K562 treated with DMSO at 1 percent for 4 hours (cell line): Measurements from ENCODE around the gene RHEB. TPM values are rescaled to one million over a fixed set of nuclear protein-coding genes. Genes with fewer than 3 reads are reported as not detected.

Experiments
- total RNA-seq: library from RNA; unstranded; fragments of 300-600 nt; gene quantifications from 2 replicates; pipeline ENCODE4 v1.2.3, GENCODE V29; 2022; ENCODE audit not compliant: insufficient read depth

RHEB gene, protein sequence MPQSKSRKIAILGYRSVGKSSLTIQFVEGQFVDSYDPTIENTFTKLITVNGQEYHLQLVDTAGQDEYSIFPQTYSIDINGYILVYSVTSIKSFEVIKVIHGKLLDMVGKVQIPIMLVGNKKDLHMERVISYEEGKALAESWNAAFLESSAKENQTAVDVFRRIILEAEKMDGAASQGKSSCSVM
- total RNA-seq = 81.2 and 87.2 TPM in 2 replicates

DNA sequence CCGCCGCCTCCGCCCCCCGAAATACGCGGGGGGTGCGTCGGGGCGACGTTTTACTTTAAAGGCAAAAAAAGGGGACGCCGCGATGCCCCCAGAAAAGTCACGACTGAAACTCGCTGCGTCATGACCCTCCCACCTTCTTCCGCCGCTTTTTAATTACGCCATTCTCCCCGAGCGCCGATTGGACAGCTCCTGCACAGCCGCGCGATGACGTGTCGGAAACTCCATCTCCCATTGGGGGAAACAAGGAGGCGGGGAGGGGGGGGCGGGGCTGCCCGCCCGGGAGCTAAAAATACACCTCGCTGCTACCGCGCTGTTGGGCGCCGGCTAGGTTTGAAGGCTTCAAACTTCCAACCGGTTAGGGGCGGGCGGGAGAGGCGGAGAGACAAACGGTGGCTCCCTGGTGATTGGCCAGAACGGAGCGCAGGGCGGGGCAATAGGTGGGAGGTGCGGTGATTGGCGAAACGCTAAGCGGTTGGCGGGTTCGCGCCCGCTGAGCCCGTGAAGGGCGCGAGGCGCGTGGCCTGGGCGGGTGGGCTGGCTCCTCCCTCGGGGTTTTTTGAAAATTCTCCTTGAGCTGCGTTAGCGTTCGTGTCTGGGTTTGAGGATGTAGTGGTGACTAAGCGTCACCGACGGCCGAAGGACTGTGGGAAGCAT is at the start of gene RHEB:
Gene RHEB, minus strand, starts transcription at position 131 of the 654 bp plus-strand sequence. CDS start 384 bp downstream, outside the sequence.

DNA sequence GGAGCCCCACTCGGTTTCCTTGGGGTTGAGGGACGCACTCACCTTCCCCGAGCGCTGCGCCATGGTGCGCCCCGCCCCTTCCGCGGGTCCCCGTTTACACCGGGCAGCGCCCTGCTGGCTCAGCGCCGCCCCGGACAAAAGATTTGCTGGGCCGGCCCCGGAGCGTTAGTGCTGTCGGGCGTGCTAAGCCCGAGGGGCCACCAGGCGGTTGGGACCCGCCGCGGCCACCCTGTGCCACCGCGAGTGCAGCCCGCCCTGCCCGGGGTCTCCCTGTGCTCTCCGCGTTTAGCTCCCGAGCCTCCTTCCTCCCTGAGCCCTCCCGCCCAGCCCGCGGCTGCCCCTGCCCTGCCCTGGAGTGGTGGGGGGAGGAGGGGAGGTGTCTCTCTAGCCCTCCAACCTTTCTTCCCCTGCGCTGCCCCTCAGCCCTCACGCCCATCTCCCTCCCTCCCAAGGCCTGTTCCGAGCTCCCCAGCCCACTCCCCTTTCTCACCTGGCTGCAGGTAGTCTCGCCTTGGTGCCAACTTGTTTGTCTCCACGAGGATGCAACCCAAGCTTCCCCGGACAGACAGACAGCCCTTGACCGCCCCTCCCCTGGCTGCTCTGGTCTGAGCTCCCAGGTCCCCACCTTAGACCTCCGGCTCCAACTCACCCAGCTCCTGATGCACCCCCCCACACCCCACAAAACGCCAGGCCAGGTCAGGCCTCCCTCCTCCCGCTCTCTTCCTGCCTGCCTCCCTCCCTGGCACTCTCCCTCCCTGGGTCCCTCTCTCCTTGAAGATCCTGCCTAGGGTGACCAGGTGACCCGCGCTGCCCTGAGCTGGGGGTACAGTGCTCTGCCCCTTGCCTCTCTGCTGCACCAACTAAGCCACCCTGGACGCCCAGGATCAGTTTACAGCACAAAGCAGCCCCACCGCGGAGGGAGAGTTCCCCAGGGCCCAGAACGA is 79.6 kb downstream of the RHEB start, which contains the start of gene CRYGN:
Gene CRYGN, minus strand, starts transcription at position 287 of the 944 bp plus-strand sequence. Its CDS starts 224 bp downstream, at position 63.

Other genes with a start within 250 kb of the RHEB start
- 51.2 and 64.2 TPM in 2 replicates for gene NUB1, start 178.1 kb downstream of the RHEB start, total RNA-seq
- gene WDR86, start 109.9 kb downstream of the RHEB start, total RNA-seq = 1.0 TPM in 1 of 2 replicates, not detected in the other
- gene CRYGN, start 79.8 kb downstream of the RHEB start, total RNA-seq = not detected in 2 replicates